Fibroblast of villous mesenchyme (primary cell): ENCODE measurements around the gene DDI1. TPM values are rescaled to one million over a fixed set of nuclear protein-coding genes. Genes with fewer than 3 reads are reported as not detected.
A peak's percentile ranks its signal among the peaks of the same experiment; 100 is the strongest.

Source experiments
- DNase-seq: peaks from one replicate; pipeline ENCODE4 v3.0.0-alpha.2; 2010; ENCODE audit warnings: low read depth
- H3K4me3 ChIP-seq: 2 replicates; pipeline ENCODE4 v1.5.1; 2011; ENCODE audit warnings: low read depth, mild to moderate bottlenecking, low read length
- CTCF ChIP-seq: IDR thresholded peaks from 2 replicates; pipeline ENCODE4 v1.5.1; 2012; ENCODE audit warnings: low read depth, mild to moderate bottlenecking, low read length; ENCODE audit not compliant: insufficient read depth
- total RNA-seq: library from RNA; depleted of rRNA; stranded (reverse); fragments of >200 nt; gene quantifications from 2 replicates; pipeline ENCODE4 v1.2.3, GENCODE V29; 2012

The DDI1 gene
- total RNA-seq, 1 donor = under 0.01 TPM

GRCh38 chr11:104005234-104005855 is 31.1 kb upstream of the DDI1 start:
- no peak for TF ChIP-seq CTCF
- DNase-seq = peak; percentile 53
- H3K4me3 ChIP-seq = no peak overlapping the region

- DNase-seq = no peak
- no peak for TF ChIP-seq CTCF
- H3K4me3 ChIP-seq = no peak overlapping the region
Measured at GRCh38 chr11:104009744-104010143, 26.7 kb upstream of the DDI1 start.

GRCh38 chr11:104011044-104011443 is 25.4 kb upstream of the DDI1 start:
- no peak for TF ChIP-seq CTCF
- H3K4me3 ChIP-seq = no peak overlapping the region
- no peak for DNase-seq

- H3K4me3 ChIP-seq = no peak overlapping the region
- TF ChIP-seq CTCF = no peak
- DNase-seq = no peak
Measured at GRCh38 chr11:104015649-104016415, 20.6 kb upstream of the DDI1 start.

GRCh38 chr11:104024572-104024971 is 11.9 kb upstream of the DDI1 start:
- DNase-seq = no peak
- no peak overlapping the region for H3K4me3 ChIP-seq
- no peak for TF ChIP-seq CTCF

- no peak for TF ChIP-seq CTCF
- H3K4me3 ChIP-seq = no peak overlapping the region
- peak; percentile 56 for DNase-seq
Measured at GRCh38 chr11:104028476-104029263, 7.8 kb upstream of the DDI1 start.
